SW 1271 (cell line): ENCODE measurements around the gene CCDC182.

Experiments
- DNase-seq, 2 experiments: peaks; one replicate each; lab custom pipeline; 2025; lab: John Stamatoyannopoulos, UW

Gene CCDC182

DNA sequence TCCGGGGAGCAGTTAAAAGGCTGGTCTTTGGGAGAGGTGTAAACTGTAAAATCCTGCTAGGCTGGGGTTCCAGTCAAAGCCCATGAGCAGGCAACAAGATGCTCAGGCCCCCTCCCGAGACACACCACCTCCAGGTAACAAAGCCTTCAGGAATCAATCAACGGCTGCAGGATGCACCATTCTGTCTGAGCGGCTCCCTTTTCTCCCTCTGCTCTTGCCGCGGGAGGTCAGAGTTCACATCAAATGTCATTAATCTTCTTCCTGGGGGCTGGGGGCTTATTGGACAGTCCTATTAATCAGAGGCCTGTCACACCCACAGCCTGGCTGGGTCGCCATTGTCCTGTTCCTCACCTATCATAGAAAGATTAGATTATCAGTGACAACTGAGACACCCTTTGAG lies 11.9 kb upstream of the CCDC182 start:
- no peak for DNase-seq

DNA sequence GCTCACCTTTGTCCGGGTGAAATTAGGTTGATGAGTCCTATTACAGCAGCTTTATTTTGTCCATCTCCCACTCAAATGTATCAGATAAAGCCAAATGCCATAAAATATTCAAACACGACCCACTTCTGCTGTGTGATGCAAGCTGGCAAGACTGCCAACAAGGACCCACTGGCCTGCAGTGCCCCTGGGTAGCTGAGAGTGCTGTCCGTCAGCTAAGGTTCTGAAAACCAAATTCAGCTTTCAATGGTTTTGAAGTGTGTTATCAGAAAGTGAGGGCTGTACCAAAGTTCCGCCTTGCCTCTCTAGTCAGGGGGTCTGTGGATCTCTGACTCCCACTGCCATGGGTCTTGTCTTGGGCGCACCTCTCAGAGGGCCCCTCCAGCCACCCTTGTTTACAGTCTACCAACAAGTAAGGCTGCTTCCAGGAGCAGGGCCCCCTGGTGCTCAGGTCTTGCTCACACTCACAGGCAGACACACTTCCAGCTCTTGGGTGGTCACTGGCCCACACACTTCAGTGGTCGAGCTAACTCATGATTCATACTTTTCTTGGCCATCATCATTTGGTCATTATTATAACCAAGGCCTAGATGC lies 10.5 kb upstream of the CCDC182 start:
- DNase-seq = no peak

DNA sequence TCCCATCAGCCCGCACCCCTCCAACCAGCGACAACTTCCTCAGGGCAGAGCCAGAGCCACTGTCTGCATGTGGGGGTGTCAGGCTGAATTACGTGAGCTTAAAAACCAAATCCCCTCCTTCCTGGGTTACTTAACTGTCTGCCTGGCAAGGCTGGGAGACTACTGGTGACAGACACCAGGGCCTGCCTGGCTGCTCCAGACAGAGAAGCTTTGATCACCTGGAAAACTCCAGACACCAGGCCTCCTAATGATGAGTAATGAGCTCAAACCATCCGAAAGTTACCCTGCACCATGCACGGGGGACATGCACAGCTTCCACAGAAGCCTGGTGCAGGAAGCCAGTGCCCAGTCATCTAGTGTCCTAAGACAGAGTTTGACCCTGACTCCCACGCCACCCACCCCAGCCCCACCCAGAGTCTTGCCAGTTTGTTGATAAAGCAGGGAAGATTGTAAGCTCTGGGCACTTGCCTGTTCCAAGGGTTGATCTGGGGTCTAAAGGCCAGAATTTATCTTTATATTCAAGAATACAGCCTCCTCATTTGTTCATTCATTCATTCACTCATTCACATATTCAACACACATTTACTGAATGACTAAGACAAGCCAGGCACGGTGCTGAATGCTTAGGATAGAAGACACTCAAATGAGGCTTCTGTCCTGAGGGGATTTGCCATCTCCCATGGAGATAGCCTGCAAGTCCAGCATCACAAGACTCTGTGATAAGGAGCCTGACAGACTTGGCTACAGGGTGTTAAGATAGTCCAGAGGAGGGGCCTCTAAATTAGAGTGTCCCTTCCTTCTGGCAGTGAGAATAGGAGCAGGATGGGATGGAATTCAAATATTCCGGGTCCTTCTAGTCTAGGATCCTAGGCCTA lies 7.2 kb upstream of the CCDC182 start:
- no peak for DNase-seq

- no peak for DNase-seq
These were observed 6.4 kb upstream of the CCDC182 start for GRCh38 chr17:57751348-57751971.

DNA sequence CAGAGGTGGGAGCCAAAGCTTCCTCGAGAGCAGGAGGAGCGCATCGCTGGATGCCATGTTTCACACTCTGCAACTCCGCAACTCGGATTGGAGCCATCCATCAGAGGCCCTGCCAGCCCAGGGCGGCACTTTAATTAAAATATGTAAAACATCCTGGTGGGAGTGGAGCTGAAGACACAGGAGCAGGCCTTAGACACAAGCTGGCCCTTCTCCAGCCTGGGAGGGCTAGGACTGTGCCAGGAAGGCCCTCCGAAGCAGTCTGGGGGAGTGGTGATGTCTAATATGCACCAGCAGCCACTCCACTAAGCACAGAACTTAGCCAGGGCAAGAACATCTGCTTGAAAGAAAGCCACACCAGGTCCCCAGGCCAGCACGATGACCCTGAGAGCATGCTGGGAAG lies 5.8 kb upstream of the CCDC182 start:
- DNase-seq = no peak

DNA sequence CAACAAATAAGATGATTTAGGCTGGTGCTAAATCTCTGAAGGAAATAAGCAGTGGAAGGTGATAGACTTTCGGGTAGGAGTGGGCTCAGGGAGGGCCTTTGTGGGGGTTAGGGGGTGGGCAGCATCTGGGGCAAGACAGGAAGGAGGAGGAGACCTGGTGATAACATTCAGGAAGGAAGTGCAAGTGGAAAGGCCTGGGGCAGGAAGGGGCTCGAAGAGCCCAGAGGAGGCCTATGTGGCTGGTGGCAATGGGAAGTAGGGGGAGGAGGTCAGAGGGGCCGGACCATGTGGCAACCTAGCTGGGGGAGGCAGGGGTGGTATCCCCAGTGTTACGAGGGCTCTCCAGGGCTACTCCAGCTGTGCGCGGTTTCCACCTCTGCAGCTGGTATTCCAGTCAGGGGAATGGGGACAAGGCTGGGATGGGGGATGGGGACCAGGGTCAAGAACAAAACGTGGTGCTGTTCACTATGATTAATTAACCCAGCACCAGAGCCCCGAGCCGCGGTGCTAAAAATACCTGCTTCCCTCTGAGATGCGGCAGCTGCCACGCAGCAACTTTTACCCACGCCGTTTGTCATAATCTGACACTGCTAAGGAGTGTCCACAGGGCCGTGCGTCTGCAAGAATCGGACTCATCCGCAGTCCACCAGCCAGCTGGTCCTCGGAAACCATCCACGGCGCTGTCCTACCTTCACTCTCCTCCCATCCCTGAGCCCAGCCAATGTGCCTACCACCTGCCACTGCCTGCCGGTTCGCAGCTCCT lies 5.2 kb upstream of the CCDC182 start:
- no peak for DNase-seq

GRCh38 chr17:57749701-57750100 lies 4.6 kb upstream of the CCDC182 start:
- no peak for DNase-seq

- DNase-seq = peak in 1 of 2 experiments; percentile 60
These were observed 2.3 kb upstream of the CCDC182 start for GRCh38 chr17:57747221-57748017.

GRCh38 chr17:57746221-57746620 lies 1.1 kb upstream of the CCDC182 start:
- no peak for DNase-seq

DNA sequence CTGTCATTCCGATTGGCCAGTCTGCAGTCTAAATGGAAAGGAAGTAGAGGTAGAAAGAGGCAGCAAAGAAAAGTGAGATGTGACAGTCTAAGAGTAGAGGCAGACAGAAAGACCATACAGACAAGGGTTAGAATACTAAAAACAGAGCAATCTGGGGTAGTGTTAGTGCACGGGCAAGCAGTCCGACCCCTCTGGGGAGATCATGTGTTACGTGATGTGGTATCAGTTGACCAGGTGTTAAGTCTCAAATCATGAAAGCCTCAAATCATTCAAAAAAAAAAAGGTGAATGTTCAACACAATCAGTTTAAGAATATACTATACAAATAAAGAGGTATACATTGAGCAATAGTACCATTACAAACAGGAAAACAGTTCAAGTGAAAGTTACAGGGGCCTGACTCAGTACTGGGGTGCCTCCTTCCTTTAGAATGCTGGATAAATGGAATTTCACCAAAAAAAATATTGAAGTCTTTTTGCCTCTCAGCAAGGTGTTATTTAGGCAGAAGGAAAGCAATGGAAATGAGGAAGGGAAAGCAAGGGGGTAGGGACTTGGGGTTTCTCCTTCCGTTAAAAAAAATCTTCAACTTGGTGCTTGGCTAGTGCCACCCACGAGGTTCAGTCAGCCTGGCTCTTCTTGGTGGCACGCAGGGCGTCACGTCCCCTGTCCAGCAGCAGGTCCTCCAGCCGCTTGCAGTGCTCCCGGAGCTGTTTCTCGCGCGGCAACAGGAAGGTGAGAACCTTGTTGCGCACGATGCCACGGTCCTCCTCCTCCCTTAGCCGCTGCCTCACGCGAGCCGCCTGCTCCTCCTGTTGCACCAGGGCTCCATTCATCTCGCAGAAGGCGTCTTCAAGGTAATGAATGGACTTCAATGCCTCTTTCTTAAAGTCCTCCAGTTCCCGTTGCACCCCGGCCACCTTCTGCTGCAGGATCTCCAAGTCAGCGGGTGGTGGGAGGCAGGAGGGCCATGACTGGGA lies 616 bp downstream of the CCDC182 start:
- no peak for DNase-seq

DNA sequence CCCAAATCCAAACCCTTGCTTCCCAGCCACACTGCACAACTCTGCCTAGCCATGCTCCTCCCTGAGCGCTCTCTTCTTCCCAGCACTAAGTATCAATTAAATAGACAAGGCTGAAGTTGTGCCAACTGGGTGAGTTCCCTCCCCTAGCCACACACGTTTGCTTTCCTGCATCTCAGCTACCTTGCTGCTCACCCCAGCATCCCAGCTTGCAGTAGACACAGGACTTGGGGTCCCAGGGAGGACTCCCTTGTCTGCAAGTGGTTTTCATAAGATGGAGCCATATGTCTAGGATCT lies 4.9 kb downstream of the CCDC182 start:
- DNase-seq = no peak

- no peak for DNase-seq
These were observed 5.5 kb downstream of the CCDC182 start for GRCh38 chr17:57739402-57740234.

- DNase-seq = no peak
These were observed 7.6 kb downstream of the CCDC182 start for GRCh38 chr17:57737450-57737849.

- no peak for DNase-seq
These were observed 9.4 kb downstream of the CCDC182 start for GRCh38 chr17:57735707-57736106.

GRCh38 chr17:57735230-57735629 lies 9.9 kb downstream of the CCDC182 start:
- DNase-seq = no peak

DNA sequence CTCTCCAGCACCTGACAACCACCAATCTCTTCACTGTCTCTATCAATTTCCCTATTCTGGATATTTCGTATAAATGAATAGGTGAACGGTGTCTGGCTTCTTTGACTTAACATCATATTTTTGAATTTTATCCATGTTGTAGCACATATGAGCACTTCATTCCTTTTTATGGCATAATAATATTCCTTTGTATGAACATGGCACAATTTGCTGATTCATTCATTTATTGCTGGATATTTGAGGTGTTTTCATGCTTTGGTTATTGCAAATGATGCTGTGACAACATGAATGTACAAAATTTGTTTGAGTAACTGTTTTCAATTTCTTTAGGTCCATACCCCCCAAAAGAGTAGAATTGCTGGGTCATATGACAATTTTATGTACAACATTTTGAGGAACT lies 12.0 kb downstream of the CCDC182 start:
- no peak for DNase-seq

- DNase-seq = no peak
These were observed 13.0 kb downstream of the CCDC182 start for GRCh38 chr17:57732062-57732461.

- no peak for DNase-seq
These were observed 14.9 kb downstream of the CCDC182 start for GRCh38 chr17:57730026-57730701.

GRCh38 chr17:57727630-57728175 lies 17.4 kb downstream of the CCDC182 start:
- DNase-seq = no peak
